Measurements from ENCODE around the gene ANKRD52. TPM values are rescaled to one million over a fixed set of nuclear protein-coding genes. Genes with fewer than 3 reads are reported as not detected.

ANKRD52 gene
- total RNA-seq, 4 donors from 2014 or later: 14.7 to 30.9 (median 18.9) TPM

DNA sequence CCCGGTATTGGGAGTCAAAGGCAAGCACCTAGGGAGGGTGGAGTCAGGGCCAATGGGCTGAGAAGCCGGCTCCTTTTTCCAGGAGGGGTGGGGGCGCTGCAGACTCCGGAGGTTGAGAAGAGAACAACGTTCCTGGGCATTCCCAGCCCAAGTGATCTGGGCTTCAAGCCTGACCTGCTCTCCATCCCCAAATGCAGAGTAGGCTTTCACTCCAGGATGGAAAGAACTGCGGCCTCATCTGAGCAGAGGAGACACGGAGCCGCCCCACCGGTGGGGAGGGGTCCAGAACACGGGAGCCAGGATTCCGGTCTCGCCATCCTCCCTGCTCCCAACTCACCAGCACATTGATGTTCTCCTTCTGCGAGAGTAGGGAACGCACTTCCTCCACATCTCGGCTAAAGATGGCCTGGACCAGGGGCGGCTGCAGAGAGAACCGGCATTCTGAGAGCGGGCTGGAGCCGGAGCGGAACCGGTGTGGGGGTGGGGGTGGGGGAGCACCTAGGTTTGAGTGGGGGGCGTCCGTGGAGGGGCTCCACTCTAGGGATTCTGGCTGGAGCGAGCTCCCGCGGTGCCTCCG lies 605 bp downstream of the ANKRD52 start:
- intact Hi-C loops (cut with DNase I; ENCODE audit: low total_unique reads) (loop anchor here (2.0 kb wide), 2 partner anchors 33 to 139 kb away; partner anchors contain the start of genes NABP2 and ZC3H10), in situ Hi-C loops (cut with MboI; ENCODE audit: low sequenced_read_pairs in 4 of 4) (no loop called here)
- Histone ChIP-seq H3K27me3 (no peaks in the 10 kb centered on the region), H3K9me3 (no peaks in the 10 kb centered on the region), H3K27ac (peak overlapping the region; percentile 89 to 97 (median 91)), H3K36me3 (peaks cover 0 to 38% of the 10 kb centered on the region in 2 donors), H3K4me1 (peaks cover 33 to 48% of the 10 kb centered on the region in 2 donors), H3K4me3 (peak overlapping the region; percentile 71 to 98 (median 79))
- ATAC-seq: peak; percentile 18 to 35
- peak in 1 of 2 donors; percentile 61 for DNase-seq
- TF ChIP-seq POLR2A (IDR thresholded peaks at IDR 0.05) (no peak), CTCF (IDR thresholded peaks at IDR 0.05 in 4 of 5, conservative IDR thresholded peaks at IDR 0.05 in 1 of 5) (no peak)

DNA sequence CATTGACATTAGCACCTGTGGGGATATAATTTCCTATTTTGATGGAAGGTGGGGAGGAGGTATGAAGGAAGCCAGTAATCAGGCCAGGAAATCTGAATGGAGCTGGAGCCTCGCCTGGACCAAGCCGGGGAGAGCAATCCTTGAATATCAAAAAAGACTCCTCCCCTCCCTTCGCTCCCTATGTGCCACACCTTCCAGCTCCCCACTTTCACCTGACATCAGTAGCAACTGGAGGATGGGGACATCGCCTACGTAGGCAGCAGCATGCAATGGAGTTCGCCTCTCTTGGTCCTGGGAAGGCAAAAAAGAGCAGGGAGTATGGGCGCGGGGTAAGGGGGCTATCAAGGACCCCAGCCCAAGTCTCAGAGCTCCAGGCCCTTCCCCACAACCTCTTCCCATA lies 1.1 kb downstream of the ANKRD52 start:
- TF ChIP-seq POLR2A (IDR thresholded peaks at IDR 0.05) (no peak), CTCF (IDR thresholded peaks at IDR 0.05 in 4 of 5, conservative IDR thresholded peaks at IDR 0.05 in 1 of 5) (no peak)
- Histone ChIP-seq H3K4me3 (peak overlapping the region; percentile 71 to 98 (median 79)), H3K27ac (peak overlapping the region; percentile 89 to 97 (median 91)), H3K9me3 (no peaks in the 10 kb centered on the region), H3K27me3 (no peaks in the 10 kb centered on the region), H3K36me3 (peaks cover 0 to 43% of the 10 kb centered on the region in 2 donors), H3K4me1 (peaks cover 33 to 48% of the 10 kb centered on the region in 2 donors)
- intact Hi-C loops (cut with DNase I; ENCODE audit: low total_unique reads) (loop anchor here (2.0 kb wide), 1 partner anchor 32 kb away; the partner anchor contains the start of gene NABP2), in situ Hi-C loops (cut with MboI; ENCODE audit: low sequenced_read_pairs in 4 of 4) (no loop called here)
- DNase-seq: peak in 1 of 2 donors; percentile 51
- ATAC-seq: peak in 1 of 2 donors; percentile 4

GRCh38 chr12:56256326-56256960 lies 1.7 kb downstream of the ANKRD52 start:
- H3K9me3 ChIP-seq: no peaks in the 10 kb centered on the region
- peak overlapping the region in 3 of 4 donors; percentile 77 to 98 (median 81) for H3K4me3 ChIP-seq
- H3K27me3 ChIP-seq: no peaks in the 10 kb centered on the region
- in situ Hi-C loops (cut with MboI; ENCODE audit: low sequenced_read_pairs in 4 of 4): no loop called here
- intact Hi-C loops (cut with DNase I; ENCODE audit: low total_unique reads): loop anchor here (1.0 to 2.0 kb wide), 2 partner anchors 32 to 65 kb away; partner anchors contain the start of gene NABP2
- peak overlapping the region; percentile 89 to 97 (median 91) for H3K27ac ChIP-seq
- H3K36me3 ChIP-seq: peaks cover 0 to 50% of the 10 kb centered on the region in 2 donors
- peaks cover 33 to 44% of the 10 kb centered on the region in 2 donors for H3K4me1 ChIP-seq
- TF ChIP-seq CTCF (IDR thresholded peaks at IDR 0.05 in 4 of 5, conservative IDR thresholded peaks at IDR 0.05 in 1 of 5) (no peak), POLR2A (IDR thresholded peaks at IDR 0.05) (no peak)
- ATAC-seq (peak; percentile 37 to 50), DNase-seq (peak in 1 of 2 donors; percentile 86)

DNA sequence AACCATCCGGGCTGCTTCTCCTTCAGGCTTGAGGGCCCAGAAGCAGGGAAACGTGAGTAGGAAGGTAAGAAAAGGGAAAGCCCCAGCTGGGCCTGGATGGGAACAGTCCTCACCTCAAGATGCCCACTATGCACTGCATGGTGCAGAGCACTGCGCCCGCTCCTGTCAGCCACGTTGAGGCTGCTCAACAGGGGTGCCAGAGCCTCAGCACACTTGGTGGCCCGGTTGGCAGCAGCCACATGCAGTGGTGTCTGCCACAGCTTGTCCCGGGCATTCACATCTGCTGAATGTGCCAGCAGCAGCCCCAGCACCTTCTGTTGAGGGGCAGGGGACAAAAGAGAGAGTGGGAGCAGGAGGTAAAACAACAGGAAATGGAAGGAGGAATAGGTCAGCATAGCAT lies 2.5 kb downstream of the ANKRD52 start:
- Histone ChIP-seq H3K4me3 (peak overlapping the region in 1 of 4 donors; percentile 77), H3K4me1 (peaks cover 33 to 36% of the 10 kb centered on the region in 2 donors), H3K36me3 (peaks cover 0 to 57% of the 10 kb centered on the region in 2 donors), H3K27ac (peak overlapping the region; percentile 89 to 97 (median 91)), H3K9me3 (no peaks in the 10 kb centered on the region), H3K27me3 (no peaks in the 10 kb centered on the region)
- in situ Hi-C loops (cut with MboI; ENCODE audit: low sequenced_read_pairs in 4 of 4) (no loop called here), intact Hi-C loops (cut with DNase I; ENCODE audit: low total_unique reads) (loop anchor here (1.0 to 2.0 kb wide), 2 partner anchors 31 to 64 kb away; partner anchors contain the start of gene NABP2)
- no peak for TF ChIP-seq CTCF (IDR thresholded peaks at IDR 0.05 in 4 of 5, conservative IDR thresholded peaks at IDR 0.05 in 1 of 5)
- no peak for TF ChIP-seq POLR2A (IDR thresholded peaks at IDR 0.05)
- ATAC-seq: no peak
- peak in 1 of 2 donors; percentile 33 for DNase-seq

Measured in gastrocnemius medialis (tissue), 4 donors.